HG02943 (cell line): ENCODE results near the gene TMEM273.

ENCODE experiments used
- ATAC-seq: cut with Tn5 transposase; IDR thresholded peaks from one replicate; pipeline ENCODE4 v1.9.1; 2021; ENCODE audit warnings: mild to moderate bottlenecking, low read depth, moderate library complexity; ENCODE audit not compliant: unreplicated experiment

Gene TMEM273

DNA sequence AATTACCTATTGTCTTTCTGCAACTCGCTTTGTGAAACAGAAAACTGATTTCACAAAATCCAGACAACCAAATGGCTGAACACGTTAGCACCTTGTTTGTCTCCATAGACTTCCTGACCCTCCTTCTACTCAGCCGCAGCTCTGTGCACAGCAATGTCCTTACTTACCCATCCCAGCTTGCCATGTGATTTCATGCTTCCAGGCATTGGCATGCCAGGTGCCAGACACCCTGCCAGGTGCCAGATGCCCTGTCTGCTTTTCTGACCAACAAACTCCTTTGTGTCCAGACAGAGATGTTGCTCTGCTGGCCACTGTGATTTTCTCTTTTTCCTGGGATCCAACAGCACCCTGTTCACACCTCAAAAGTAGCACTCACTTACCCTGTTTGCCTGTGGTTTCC is 38.3 kb downstream of the TMEM273 start:
- ATAC-seq: no peak

DNA sequence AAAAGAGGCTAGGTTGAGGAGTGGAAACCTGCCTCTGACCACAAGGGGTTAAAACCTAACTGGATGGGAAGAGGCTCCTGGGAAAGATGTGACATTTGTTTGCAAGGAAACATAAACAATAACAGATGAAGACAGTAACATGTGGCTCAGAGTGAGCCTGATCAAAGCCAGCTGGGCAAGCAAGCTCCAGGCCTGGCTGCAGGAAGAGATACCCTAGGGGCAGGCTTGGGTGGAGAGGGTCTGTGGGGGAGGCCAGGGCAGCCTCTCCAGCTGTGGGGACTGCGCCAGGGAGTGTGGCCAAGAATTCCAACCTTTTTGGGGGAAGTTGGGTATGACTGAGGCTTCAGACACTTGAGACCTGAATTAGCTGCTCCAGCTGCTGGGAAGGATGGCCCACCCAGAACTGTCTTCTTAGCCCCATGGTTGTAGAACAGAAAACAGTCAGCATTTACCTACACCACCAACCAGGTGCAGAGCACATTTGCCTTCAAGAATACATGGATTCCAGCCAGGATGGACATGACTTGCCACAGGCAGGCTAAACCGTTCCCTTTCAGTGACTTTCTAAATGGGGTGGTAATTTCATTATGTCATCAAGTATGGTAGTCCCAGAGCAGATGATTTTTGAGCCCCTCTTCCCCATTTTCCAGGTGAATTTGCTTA is 44.0 kb downstream of the TMEM273 start:
- ATAC-seq: no peak

DNA sequence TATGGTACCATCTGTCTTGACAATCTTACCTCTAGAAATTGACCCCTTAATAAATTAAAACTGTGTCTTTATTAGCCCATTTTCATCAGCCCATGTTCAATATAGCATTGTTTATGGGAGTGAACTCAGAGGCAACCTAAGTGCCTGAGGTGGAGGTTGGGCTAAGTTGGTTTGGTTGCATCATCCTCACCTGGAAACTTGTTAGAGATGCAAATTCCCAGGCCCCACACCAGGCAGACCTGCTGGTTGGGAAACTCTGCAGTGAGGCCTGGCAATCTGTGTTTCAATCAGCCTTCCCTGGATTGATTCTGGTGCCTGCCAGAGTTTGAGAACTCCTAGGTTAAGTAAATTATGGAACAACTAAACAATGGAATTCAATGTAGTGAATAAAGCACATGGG is 44.9 kb downstream of the TMEM273 start:
- no peak for ATAC-seq

DNA sequence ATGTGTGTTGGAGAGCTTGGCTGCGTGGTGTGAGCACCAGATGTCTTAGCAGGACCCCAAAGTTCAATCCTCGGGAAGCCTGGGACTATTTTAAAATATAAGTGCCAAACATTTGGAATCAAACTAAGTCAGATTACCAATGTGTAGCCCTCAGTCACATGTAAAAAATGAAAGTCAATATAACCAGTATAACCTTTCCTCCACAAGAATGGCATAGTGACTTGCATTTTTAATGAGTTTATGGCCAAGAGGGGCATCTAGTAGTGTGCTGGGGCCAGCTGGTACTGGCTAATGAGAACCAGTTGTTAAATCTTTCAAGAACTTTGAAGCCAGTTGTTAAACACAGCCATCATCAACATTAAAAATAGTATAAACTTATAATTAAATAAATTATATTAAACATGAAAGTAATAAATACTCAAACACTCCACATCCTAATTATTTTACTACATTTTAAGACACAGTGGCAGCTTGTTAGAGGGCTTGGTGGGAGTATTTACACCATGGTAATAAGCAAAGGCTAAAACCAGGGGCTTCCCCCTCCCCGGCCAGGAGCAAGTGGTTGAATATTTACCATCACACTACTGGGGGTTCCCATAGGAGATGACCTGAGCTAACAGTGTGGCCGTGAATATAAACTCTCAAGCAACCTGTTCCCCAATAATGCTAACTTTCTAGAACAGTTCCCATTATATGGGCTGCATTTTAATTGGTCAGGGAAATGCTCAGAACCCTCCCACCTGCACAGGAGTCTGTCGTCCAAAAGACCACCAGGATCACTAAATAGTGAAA is 46.5 kb downstream of the TMEM273 start:
- ATAC-seq: peak; percentile 78

DNA sequence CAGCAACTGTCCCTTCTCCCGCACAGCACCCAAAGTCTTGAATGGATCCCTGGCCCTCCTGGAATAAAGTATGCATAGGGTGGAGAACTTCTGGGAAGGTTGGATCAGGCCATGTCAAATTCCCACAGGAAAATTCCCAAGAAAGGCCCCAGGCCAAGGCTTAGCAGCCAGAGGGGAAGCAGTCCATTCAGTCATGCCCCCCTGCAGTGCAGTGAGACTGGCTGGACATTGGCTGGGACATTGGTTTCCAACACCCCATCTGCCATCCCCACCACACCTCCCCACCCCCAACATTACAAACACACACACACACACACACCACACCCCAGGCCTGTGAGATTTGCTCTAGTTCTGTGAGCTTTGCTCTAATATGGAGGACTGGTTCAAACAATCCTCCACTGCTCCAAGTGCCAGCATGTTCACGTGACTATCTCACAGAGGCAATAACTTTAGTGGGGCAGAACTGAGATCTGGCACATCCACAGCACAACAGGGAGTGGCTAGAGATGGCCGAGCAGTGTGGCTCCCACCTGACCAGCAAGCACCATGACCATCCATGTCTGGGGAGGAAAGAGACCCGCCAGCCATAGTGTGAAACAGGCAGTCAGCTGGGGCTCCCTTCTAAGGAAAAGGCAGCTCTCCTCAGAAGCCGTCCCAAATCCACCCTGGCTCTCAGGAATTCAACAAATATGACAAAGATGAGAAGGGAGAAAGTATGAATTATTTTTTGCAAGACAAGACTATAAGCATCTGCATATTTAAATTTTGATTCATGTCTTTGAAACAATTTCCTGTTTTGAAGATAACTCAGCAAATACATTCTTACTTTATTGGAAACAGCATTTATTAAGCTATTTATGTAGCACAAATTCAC is 47.6 kb downstream of the TMEM273 start:
- no peak for ATAC-seq

DNA sequence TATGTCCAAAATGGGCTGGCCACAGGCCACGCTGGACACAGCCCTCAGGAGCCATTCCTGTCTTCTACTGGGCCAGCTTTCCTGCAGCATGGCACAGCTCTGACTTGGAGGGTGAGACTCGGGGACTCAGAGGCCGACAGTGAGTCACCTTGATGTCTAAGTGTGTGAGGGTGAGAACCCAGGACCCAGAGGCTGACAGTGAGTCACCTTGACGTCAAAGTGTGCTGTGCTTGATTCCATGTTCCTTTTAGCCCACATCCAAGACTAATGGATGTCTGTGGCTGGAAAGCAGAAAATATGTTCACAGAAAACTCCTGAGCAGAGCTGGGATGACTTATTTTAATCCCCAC is 48.4 kb downstream of the TMEM273 start:
- ATAC-seq: no peak

DNA sequence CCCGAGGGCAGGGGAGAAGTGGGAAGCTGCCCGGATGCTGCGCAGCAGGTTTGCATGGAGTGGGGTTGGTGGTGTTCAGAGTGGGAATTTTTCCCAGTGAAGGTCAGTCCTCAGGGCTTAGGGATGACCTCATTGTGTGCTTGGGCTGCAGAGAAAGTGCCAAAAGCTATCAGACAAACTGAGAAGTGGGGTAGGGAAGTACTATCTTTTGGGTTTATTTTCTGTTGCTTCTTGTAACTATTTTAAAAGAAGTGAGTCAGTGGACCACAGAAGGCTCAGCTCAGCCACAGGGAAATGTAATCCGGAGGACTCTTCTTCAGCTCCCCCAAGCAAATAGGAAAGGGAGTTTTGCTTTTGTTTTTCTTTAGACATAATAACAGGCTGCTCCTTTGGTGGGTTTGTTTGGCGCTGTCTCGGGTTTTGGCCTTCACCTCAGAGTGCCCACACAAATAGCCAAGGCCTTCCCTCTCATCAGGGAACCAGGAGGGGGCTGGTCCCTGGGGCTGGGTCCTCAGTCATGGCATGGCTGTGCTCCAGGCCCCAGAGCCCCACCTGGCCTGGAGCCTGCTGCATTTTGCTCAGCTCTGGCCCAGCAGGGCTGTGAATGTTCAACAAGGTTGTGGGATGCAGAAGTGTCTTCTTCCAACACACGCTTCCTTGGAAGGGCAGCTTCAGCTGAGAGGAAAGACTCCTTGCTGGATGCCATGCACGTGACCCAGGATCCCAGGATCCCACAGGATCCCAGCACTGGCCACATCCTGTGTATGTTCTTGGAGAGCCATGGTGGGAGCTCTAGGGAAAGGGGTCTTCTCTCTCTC is 49.0 kb downstream of the TMEM273 start:
- ATAC-seq: no peak

DNA sequence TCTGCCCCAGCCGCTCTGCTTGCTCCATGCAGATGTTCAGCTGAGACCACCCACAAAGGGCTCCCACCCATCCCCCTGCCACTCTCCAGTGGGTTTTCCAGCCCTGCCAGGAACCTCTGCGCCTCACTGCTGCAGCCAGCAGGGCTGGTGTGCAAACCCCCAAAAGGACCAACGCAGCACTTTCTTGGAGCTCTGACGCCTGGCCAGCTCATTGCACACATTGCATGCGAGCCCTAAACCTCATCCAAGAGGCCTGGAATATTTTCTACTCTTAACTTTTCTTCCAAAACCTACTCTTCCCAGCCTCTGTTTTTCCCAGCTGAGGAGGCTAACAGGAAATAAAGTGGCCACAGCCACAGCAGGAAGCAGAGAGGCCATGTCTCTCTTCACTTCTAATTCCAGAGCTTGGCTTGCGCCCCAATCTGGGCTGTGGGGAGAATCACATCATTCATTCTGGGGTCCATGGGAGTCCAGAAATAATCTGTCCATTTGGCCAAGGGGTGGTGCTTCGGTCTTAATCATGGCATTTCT is 49.8 kb downstream of the TMEM273 start:
- no peak for ATAC-seq

DNA sequence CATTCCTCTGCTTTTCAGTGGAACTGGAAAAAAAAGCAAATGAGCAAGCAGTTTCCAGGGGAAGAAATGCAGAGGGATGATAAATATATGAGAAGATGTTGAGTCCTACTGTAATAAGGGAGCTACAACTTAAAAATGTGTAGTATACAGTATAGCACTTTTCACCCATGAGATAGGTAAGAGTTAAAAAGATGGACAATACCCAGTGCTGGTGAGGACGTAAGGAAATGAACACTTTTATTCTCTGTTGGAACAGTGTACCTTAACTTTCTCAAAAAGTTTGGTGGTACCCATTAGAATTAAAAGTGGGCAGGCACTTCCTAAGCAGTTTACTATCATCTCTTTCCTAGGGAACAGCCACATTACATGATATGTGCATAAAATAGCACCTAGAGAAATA is 51.7 kb downstream of the TMEM273 start:
- no peak for ATAC-seq

DNA sequence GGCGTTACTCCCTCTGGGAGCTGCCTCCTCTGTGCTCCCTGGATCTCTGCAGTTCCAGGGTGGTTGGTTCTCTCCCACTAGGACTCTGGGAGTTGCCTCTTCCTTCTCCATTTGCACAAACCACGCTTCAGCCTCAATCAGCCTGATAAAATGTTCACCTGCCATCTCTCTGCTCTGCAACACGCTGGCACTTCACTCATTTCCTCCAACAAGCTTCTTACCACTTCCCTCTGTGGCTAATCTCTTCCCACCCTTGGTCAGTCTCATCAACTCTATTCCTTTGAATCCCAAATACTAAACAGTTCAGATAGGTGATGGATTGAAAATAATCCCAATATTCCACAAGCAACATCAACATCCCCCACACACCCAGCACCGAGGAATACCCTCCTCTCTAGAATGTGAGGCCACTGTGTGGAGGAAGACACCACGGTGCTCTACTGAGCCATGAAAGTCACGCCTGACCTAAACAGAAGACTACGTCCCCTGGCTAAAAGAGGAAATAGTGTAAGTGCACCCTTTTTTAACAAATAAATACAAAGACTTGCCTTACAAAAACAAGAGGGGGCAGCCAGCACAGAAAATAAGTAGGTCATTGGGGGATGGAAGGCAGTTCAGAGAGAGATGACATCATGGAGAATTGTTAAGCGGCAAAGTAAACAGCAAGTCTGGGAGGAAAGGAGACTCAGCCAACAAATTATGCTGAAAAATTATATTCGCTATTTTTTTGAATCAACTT is 52.4 kb downstream of the TMEM273 start:
- ATAC-seq: no peak

DNA sequence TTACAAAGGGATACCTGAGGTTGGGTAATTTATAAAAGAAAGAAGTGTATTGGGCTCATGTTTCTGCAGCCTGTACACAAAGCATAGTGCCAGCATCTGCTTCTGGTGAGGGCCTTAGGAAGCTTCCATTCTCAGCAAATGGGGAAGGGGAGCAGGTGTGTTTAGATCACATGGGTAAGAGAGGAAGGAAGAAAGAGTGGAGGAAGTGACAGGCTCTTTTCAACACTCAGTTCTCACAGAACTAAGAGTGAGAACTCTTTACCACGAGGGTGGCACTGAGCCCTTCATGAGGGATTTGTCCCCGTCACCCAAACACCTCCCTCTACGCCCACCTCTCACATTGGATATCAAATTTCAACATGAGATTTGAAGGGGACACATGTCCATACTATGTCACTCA is 53.9 kb downstream of the TMEM273 start:
- ATAC-seq: no peak

DNA sequence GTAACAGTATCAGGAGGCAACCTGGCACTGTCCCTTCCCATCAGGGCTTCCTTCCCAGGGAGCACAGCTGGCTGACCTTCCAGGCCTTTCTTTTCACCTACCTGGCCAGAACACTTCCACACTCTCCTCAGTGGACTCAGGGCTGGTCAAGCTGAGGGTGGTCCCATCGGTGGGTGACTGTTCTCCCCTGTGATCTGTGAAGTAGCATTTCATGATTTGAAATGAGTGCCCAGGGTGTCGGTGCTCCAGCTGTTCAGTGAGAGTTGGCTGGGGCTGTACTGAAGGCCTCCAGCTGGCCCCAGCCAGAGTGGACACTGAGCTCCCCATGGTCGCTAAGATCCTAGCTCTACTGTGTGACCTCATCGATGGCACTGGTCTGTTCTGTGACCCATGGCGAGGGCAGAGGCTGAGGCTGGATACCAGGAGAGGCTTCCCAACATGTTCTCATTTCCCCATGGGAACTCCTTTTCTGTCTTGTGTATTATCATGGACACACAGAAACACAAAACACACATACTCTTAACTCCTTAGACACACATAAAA is 54.4 kb downstream of the TMEM273 start, which contains the start of gene FAM170B:
Gene FAM170B, minus strand, starts transcription at position 316 of the 543 bp plus-strand sequence. Its CDS starts 103 bp downstream, at position 213.
- ATAC-seq: no peak

DNA sequence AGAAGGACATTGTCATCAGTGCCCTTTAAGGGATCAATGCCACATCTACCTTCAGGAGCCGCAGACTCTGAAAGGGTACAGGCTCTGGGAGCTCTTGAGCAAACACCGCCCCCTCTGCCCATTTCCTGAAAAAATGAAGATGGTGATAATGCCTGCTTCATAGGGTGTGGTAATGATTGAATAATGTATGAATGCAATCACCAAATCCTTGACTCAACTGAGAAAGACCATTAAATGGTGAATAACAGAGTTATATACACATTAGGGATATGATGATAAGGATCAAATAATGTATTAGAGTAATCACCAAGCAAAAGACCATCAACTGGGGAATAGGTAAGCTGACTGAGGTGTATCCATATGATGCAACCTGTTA is 55.8 kb downstream of the TMEM273 start:
- ATAC-seq: no peak

DNA sequence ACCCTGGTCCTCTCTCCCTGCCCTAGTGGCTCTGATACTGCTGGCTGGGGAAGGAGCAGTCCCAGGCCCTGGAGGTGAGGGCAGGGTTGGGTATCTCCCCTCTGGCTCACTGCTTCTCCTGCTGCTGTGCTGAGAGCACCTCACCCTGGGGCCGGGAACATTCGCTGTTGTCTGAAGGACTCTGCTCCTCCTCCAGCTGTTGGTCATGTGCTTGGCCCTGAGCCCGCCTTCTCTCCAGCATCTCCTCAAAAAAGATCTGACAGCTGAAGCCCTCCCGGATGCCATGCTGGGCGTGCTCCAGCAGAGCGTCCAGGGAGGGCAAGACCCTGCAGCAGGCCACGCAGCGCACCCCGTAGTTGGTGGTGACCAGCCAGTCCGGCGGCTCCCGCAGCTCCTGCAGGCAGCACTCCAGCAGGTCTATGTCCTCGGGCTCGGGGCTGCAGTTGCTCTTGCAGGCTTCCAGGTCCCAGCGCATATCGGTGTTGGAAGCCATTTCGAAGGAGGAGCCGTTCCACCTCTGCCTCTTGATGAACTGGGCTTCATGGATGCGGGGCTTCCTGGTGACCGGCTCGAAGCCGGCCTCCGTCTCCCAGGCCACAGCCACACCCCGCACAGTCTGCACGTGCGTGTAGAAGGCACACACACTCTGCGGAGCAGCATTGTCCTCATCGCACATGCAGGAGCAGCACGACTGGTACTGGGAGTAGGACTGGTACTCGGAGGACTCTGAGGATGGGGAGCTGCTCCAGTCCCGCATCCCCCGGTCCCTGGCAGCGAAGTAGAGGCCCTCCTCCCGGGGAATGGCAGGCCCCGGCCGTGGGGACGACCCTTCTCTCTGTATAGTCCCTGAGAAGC is 56.5 kb downstream of the TMEM273 start:
- ATAC-seq: no peak

DNA sequence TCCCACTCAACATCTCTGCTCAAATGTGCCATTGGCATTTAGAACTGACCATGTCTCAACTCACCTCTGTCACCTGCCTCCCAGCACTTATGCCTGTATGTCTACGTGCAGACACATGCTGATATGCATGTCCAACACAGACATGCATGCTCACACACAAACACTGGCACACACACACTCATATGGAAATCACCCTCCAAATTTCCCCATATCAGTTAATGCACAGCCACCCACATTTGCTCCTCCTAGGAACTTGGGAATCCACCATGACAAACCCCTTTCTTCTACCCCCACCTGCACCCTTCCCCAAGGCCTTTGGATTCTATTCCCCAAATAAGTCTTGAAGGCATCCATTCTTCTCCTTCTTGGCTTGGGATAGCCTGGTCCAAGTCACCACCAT is 58.8 kb downstream of the TMEM273 start:
- no peak for ATAC-seq

DNA sequence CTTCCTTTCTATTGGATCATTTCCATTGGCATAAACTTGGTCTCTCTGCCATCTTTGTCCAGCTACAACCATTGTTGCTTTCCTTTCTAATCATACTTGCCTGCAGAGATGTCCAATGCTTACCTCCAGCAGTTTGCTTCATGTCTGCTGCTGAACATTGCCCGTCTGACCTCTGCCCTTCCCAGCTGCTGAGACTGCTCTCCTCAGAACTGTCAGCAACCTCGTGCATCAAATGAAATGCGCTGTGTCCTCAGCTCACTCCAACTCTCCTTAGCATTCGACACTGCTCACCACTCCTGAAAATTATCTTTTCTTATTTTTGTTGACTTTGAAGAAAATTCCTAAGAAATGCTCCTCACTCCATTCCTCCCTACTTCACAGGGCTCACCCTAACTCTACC is 59.3 kb downstream of the TMEM273 start:
- no peak for ATAC-seq

DNA sequence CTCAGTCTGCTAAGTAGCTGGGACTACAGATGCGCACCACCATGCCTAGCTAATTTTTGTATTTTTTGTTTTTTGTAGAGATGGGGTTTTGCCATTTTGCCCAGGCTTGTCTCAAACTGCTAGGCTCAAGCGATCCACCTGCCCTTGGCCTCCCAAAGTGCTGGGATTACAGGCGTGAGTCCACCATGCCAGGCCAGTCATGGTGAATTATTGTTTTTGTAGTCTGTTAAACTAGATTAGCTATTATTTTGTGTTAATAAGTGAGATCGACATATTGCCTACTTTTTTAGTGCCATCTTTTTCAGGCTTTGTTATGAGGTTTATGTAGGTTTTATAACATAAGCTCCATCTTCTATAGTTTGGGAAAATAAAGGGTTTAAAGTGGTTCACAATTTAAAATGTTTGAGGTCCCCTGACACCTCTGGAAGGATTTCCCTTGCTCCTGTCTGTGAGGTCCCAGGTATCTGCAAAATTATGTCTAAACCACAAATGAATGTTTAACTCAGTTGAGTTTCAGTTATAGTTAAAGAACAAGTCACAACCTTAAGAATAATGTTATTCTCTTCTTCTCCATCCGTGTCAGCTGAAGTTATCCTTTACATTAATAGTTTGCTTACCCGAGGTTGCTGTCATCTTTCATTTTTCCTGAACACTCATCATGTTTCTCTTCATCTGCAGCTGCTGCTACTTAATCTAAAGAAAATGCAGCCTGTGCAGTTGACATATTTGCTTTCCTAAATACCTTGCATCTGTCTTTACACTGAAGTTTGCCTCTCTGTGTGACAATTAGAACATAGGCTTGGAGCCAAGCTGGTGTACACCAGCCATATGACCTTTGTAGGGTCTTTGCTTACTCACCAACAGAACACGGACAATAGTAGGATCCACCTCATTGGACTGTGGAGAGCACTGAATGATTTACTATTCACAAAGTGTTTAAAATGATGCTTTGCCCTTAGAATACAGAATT is 63.9 kb downstream of the TMEM273 start:
- no peak for ATAC-seq
